T47D (cell line): ENCODE measurements around the gene AUTS2.
"Not testable (repeated sequence)": the region's sequence is repeated elsewhere in the genome, so short reads cannot be mapped to it uniquely, and the experiment has no call there.

Source experiments
- DNase-seq, 2 experiments: peaks; one replicate each; pipeline versions ENCODE4 v3.0.0 to v3.0.0-alpha.2; 2011 to 2012; ENCODE audit warnings: low read depth in 1 of 2, low spot score in 1 of 2
- JUND ChIP-seq: IDR thresholded peaks from 2 replicates; pipeline ENCODE4 v1.6.1; 2012; ENCODE audit warnings: low read depth
- in situ Hi-C: cut with HindIII; loops from 2 replicates; pipeline ENCODE4 v1.10.0; 2016; ENCODE audit warnings: low sequenced_read_pairs, low pct_unique_long_range_greater_than_20kb

Gene AUTS2

GRCh38 chr7:69775231-69775771 lies 177.0 kb downstream of the AUTS2 start:
- no peak for TF ChIP-seq JUND
- in situ Hi-C loops, result no loop called here
- no peak for DNase-seq

GRCh38 chr7:69776611-69777010 lies 178.3 kb downstream of the AUTS2 start:
- in situ Hi-C loops, result no loop called here
- DNase-seq, result peak in 1 of 2 experiments; percentile 73
- no peak for TF ChIP-seq JUND

GRCh38 chr7:69778138-69778537 lies 179.9 kb downstream of the AUTS2 start:
- no peak for TF ChIP-seq JUND
- no peak for DNase-seq
- in situ Hi-C loops, result no loop called here

GRCh38 chr7:69780379-69780778 lies 182.1 kb downstream of the AUTS2 start:
- DNase-seq, result peak; percentile 38 to 98
- in situ Hi-C loops, result no loop called here
- TF ChIP-seq JUND, result peak; percentile 86

GRCh38 chr7:69781412-69781846 lies 183.2 kb downstream of the AUTS2 start:
- in situ Hi-C loops, result no loop called here
- DNase-seq, result peak; percentile 28 to 82
- TF ChIP-seq JUND, result no peak

- peak in 1 of 2 experiments; percentile 37 for DNase-seq
- TF ChIP-seq JUND, result no peak
- in situ Hi-C loops, result no loop called here
Observed at GRCh38 chr7:69782917-69783684, 184.8 kb downstream of the AUTS2 start.

- DNase-seq, in situ Hi-C loops: not testable (repeated sequence)
Observed at GRCh38 chr7:69786130-69786529, 187.9 kb downstream of the AUTS2 start.

- no peak for DNase-seq
- TF ChIP-seq JUND, result no peak
- in situ Hi-C loops, result no loop called here
Observed at GRCh38 chr7:69786730-69787395, 188.6 kb downstream of the AUTS2 start.

- DNase-seq, result no peak
- TF ChIP-seq JUND, result no peak
- in situ Hi-C loops, result no loop called here
Observed at GRCh38 chr7:69787736-69788431, 189.6 kb downstream of the AUTS2 start.

GRCh38 chr7:69789563-69789962 lies 191.3 kb downstream of the AUTS2 start:
- no peak for DNase-seq
- no peak for TF ChIP-seq JUND
- in situ Hi-C loops, result no loop called here

GRCh38 chr7:69790977-69791724 lies 192.9 kb downstream of the AUTS2 start:
- TF ChIP-seq JUND, result no peak
- in situ Hi-C loops, result no loop called here
- DNase-seq, result no peak

GRCh38 chr7:69791739-69792138 lies 193.5 kb downstream of the AUTS2 start:
- no peak for DNase-seq
- in situ Hi-C loops, result no loop called here
- no peak for TF ChIP-seq JUND
